Measurements from ENCODE around the gene OVCA2. TPM values are rescaled to one million over a fixed set of nuclear protein-coding genes. Genes with fewer than 3 reads are reported as not detected.

OVCA2 gene
- polyA plus RNA-seq, 1 of the 3 experiments (the other 2 are of a cell fraction), result 59.2 TPM

GRCh38 chr17:2013994-2014317 lies 27.9 kb upstream of the OVCA2 start:
- H3K79me2 ChIP-seq (ENCODE audit: insufficient read depth), result no peaks in the 10 kb centered on the region
- POLR2A ChIA-PET, result no interaction called here
- H3K9me2 ChIP-seq, result no peaks in the 10 kb centered on the region
- CTCF ChIA-PET, result interaction anchor here (0.7 to 4.9 kb wide), 2 partner anchors 12 to 104 kb away, joined by 3 to 31 read pairs; partner anchors contain the start of gene RTN4RL1
- H3K9me3 ChIP-seq, result no peaks in the 10 kb centered on the region
- 89% methylated on average over 1 of the region's 1 CpG for WGBS (ENCODE audit: low lambda C conversion rate)
- no peaks in the 10 kb centered on the region for H4K20me1 ChIP-seq (ENCODE audit: insufficient read depth)
- H3K9ac ChIP-seq, result no peak overlapping the region
- TF ChIP-seq NRF1 (IDR thresholded peaks at IDR 0.05; ENCODE audit: low read depth, low read length), result no peak
- TF ChIP-seq, protein P1, sequence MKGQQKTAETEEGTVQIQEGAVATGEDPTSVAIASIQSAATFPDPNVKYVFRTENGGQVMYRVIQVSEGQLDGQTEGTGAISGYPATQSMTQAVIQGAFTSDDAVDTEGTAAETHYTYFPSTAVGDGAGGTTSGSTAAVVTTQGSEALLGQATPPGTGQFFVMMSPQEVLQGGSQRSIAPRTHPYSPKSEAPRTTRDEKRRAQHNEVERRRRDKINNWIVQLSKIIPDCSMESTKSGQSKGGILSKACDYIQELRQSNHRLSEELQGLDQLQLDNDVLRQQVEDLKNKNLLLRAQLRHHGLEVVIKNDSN (IDR thresholded peaks at IDR 0.05; ENCODE audit: borderline replicate concordance, low read depth), result no peak
- TF ChIP-seq, protein P2, sequence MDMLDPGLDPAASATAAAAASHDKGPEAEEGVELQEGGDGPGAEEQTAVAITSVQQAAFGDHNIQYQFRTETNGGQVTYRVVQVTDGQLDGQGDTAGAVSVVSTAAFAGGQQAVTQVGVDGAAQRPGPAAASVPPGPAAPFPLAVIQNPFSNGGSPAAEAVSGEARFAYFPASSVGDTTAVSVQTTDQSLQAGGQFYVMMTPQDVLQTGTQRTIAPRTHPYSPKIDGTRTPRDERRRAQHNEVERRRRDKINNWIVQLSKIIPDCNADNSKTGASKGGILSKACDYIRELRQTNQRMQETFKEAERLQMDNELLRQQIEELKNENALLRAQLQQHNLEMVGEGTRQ (IDR thresholded peaks at IDR 0.05; ENCODE audit: borderline replicate concordance, low read depth, low read length), result no peak
- TF ChIP-seq FOXM1 (IDR thresholded peaks at IDR 0.05; ENCODE audit: low read depth), result no peak
- no peak for TF ChIP-seq YY1 (IDR thresholded peaks at IDR 0.05; ENCODE audit: low read depth)
- no peak for DNase-seq
- no peak overlapping the region for H2AFZ ChIP-seq (ENCODE audit: low read depth)
- H3K36me3 ChIP-seq (replicated peaks in 1 of 2; ENCODE audit: control insufficient read depth in 1 of 2, insufficient read depth in 2 of 2, low read length in 1 of 2), result no peaks in the 10 kb centered on the region
- H3K27ac ChIP-seq (ENCODE audit: low read depth in 2 of 2, low read length in 1 of 2), result no peak overlapping the region
- H3K27me3 ChIP-seq (ENCODE audit: insufficient read depth), result peaks cover 14% of the 10 kb centered on the region
- no peak overlapping the region for H3K4me2 ChIP-seq
- H3K4me3 ChIP-seq (ENCODE audit: low read depth in 2 of 2, low read length in 1 of 2), result no peak overlapping the region
- H3F3A ChIP-seq (replicated peaks; ENCODE audit: insufficient read depth), result no peaks in the 10 kb centered on the region
- no peaks in the 10 kb centered on the region for H3K4me1 ChIP-seq (ENCODE audit: control insufficient read depth in 1 of 2, insufficient read depth in 2 of 2, low read depth in 1 of 2, low read length in 1 of 2)

- Histone ChIP-seq H3K79me2 (ENCODE audit: insufficient read depth) (no peaks in the 10 kb centered on the region), H3F3A (replicated peaks; ENCODE audit: insufficient read depth) (no peaks in the 10 kb centered on the region), H3K9ac (no peak overlapping the region), H3K4me2 (no peak overlapping the region), H2AFZ (ENCODE audit: low read depth) (no peak overlapping the region), H4K20me1 (ENCODE audit: insufficient read depth) (no peaks in the 10 kb centered on the region), H3K9me2 (no peaks in the 10 kb centered on the region), H3K27ac (ENCODE audit: low read depth in 2 of 2, low read length in 1 of 2) (no peak overlapping the region), H3K27me3 (ENCODE audit: insufficient read depth) (peaks cover 27% of the 10 kb centered on the region), H3K9me3 (no peaks in the 10 kb centered on the region), H3K36me3 (replicated peaks in 1 of 2; ENCODE audit: control insufficient read depth in 1 of 2, insufficient read depth in 2 of 2, low read length in 1 of 2) (no peaks in the 10 kb centered on the region), H3K4me1 (ENCODE audit: control insufficient read depth in 1 of 2, insufficient read depth in 2 of 2, low read depth in 1 of 2, low read length in 1 of 2) (no peaks in the 10 kb centered on the region), H3K4me3 (ENCODE audit: low read depth in 2 of 2, low read length in 1 of 2) (no peak overlapping the region)
- DNase-seq, result no peak
- ChIA-PET POLR2A (no interaction called here), CTCF (interaction anchor here (0.6 to 4.9 kb wide), 2 partner anchors 11 to 162 kb away, joined by 3 to 31 read pairs; partner anchors contain the start of gene RTN4RL1)
- 72% methylated on average over 13 of the region's 14 CpGs for WGBS (ENCODE audit: low lambda C conversion rate)
- TF ChIP-seq RCOR1 (IDR thresholded peaks at IDR 0.05; ENCODE audit: low read length) (no peak), TCF12 (IDR thresholded peaks at IDR 0.05) (no peak), SMC3 (IDR thresholded peaks at IDR 0.05; ENCODE audit: low read depth, low read length) (no peak), EZH2phosphoT487 (IDR thresholded peaks at IDR 0.05; ENCODE audit: borderline replicate concordance, low read depth) (no peak), EP300 (IDR thresholded peaks at IDR 0.05; ENCODE audit: borderline replicate concordance in 1 of 2, low read depth in 1 of 2, low read length in 1 of 2) (no peak), REST (IDR thresholded peaks at IDR 0.05; ENCODE audit: low read depth, low read length) (no peak), GABPA (IDR thresholded peaks at IDR 0.05; ENCODE audit: low read depth) (no peak), NRF1 (IDR thresholded peaks at IDR 0.05; ENCODE audit: low read depth, low read length) (no peak), ZBTB33 (IDR thresholded peaks at IDR 0.05; ENCODE audit: borderline replicate concordance, low read depth) (no peak), RAD21 (IDR thresholded peaks at IDR 0.05; ENCODE audit: low read length) (no peak), JUND (IDR thresholded peaks at IDR 0.05) (no peak), POLR2AphosphoS5 (IDR thresholded peaks at IDR 0.05; ENCODE audit: low read depth, low read length) (no peak)
- TF ChIP-seq, protein P3, sequence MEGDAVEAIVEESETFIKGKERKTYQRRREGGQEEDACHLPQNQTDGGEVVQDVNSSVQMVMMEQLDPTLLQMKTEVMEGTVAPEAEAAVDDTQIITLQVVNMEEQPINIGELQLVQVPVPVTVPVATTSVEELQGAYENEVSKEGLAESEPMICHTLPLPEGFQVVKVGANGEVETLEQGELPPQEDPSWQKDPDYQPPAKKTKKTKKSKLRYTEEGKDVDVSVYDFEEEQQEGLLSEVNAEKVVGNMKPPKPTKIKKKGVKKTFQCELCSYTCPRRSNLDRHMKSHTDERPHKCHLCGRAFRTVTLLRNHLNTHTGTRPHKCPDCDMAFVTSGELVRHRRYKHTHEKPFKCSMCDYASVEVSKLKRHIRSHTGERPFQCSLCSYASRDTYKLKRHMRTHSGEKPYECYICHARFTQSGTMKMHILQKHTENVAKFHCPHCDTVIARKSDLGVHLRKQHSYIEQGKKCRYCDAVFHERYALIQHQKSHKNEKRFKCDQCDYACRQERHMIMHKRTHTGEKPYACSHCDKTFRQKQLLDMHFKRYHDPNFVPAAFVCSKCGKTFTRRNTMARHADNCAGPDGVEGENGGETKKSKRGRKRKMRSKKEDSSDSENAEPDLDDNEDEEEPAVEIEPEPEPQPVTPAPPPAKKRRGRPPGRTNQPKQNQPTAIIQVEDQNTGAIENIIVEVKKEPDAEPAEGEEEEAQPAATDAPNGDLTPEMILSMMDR (IDR thresholded peaks at IDR 0.05), result no peak
- TF ChIP-seq, protein P4, sequence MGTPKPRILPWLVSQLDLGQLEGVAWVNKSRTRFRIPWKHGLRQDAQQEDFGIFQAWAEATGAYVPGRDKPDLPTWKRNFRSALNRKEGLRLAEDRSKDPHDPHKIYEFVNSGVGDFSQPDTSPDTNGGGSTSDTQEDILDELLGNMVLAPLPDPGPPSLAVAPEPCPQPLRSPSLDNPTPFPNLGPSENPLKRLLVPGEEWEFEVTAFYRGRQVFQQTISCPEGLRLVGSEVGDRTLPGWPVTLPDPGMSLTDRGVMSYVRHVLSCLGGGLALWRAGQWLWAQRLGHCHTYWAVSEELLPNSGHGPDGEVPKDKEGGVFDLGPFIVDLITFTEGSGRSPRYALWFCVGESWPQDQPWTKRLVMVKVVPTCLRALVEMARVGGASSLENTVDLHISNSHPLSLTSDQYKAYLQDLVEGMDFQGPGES (IDR thresholded peaks at IDR 0.05; ENCODE audit: low read depth, low read length), result no peak
These were observed 26.5 kb upstream of the OVCA2 start for GRCh38 chr17:2015314-2015713.

Data from SK-N-SH (cell line).